DOHH2 (cell line): ENCODE measurements around the gene CSRNP3.

Source experiments
- EZH2phosphoT487 ChIP-seq: fragments of 200-600 bp; sonication (generic); IDR thresholded peaks from 2 replicates; pipeline ENCODE4 v1.6.1; 2017; ENCODE audit warnings: borderline replicate concordance, mild to moderate bottlenecking, antibody characterized with exemption, low read length, moderate library complexity, mixed read lengths
- TF ChIP-seq, protein P1 (sequence below): fragments of 200-600 bp; sonication (generic); IDR thresholded peaks from one replicate; pipeline ENCODE4 v1.5.1; 2014; ENCODE audit warnings: antibody characterized with exemption, mild to moderate bottlenecking, low read depth, low read length; ENCODE audit not compliant: poor library complexity, severe bottlenecking

GRCh38 chr2:165632594-165632993 is 163.1 kb downstream of the CSRNP3 start:
- TF ChIP-seq, protein P1, sequence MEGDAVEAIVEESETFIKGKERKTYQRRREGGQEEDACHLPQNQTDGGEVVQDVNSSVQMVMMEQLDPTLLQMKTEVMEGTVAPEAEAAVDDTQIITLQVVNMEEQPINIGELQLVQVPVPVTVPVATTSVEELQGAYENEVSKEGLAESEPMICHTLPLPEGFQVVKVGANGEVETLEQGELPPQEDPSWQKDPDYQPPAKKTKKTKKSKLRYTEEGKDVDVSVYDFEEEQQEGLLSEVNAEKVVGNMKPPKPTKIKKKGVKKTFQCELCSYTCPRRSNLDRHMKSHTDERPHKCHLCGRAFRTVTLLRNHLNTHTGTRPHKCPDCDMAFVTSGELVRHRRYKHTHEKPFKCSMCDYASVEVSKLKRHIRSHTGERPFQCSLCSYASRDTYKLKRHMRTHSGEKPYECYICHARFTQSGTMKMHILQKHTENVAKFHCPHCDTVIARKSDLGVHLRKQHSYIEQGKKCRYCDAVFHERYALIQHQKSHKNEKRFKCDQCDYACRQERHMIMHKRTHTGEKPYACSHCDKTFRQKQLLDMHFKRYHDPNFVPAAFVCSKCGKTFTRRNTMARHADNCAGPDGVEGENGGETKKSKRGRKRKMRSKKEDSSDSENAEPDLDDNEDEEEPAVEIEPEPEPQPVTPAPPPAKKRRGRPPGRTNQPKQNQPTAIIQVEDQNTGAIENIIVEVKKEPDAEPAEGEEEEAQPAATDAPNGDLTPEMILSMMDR, result no peak
- no peak for TF ChIP-seq EZH2phosphoT487
